ENCODE measurements around the gene PNLIPRP3.

GRCh38 chr10:116382290-116382689, 45.4 kb upstream of the PNLIPRP3 start:
- TF ChIP-seq YY1 (IDR thresholded peaks at IDR 0.05; ENCODE audit: low read depth, low read length): no peak
- no peak for TF ChIP-seq TAF1 (IDR thresholded peaks at IDR 0.05; ENCODE audit: low read depth, low read length)
- no peak for TF ChIP-seq TBP (IDR thresholded peaks at IDR 0.05; ENCODE audit: low read depth, low read length)
- no peak for TF ChIP-seq JUND (IDR thresholded peaks at IDR 0.05; ENCODE audit: low read length)
- TF ChIP-seq CTCF (IDR thresholded peaks at IDR 0.05; ENCODE audit: control extremely low read depth in 1 of 3, insufficient read depth in 1 of 3, low read depth in 1 of 3, low read length in 3 of 3): no peak
- TF ChIP-seq SP1 (IDR thresholded peaks at IDR 0.05; ENCODE audit: low read depth, low read length): no peak
- no peak for TF ChIP-seq NRF1 (IDR thresholded peaks at IDR 0.05; ENCODE audit: low read depth, low read length)
- TF ChIP-seq BCL11A (IDR thresholded peaks at IDR 0.05; ENCODE audit: low read depth in 2 of 2, low read length in 2 of 2): no peak
- no peak for TF ChIP-seq SP4 (IDR thresholded peaks at IDR 0.05; ENCODE audit: low read length)
